Skeletal muscle tissue (tissue), 4 donors: ENCODE data around the gene ALAS2. TPM values are rescaled to one million over a fixed set of nuclear protein-coding genes. Genes with fewer than 3 reads are reported as not detected.
"Not testable (repeated sequence)": the region's sequence is repeated elsewhere in the genome, so short reads cannot be mapped to it uniquely, and the experiment has no call there.

Experiments
- H3K27ac ChIP-seq: one replicate; pipeline ENCODE4 v1.7.0; 2013; ENCODE audit warnings: mild to moderate bottlenecking, low read depth, low read length, inconsistent platforms
- H3K27me3 ChIP-seq, 3 donors: one replicate each; pipeline ENCODE4 v1.7.0; 2013; ENCODE audit warnings: low read length in 3 of 3; ENCODE audit not compliant: control insufficient read depth in 3 of 3, insufficient read depth in 3 of 3
- H3K36me3 ChIP-seq, 3 donors: one replicate each; pipeline ENCODE4 v1.7.0; 2013; ENCODE audit warnings: low read length in 3 of 3; ENCODE audit not compliant: control insufficient read depth in 3 of 3, insufficient read depth in 3 of 3
- H3K4me1 ChIP-seq, 3 donors: one replicate each; pipeline ENCODE4 v1.7.0; 2013; ENCODE audit warnings: low read length in 3 of 3, mild to moderate bottlenecking in 3 of 3; ENCODE audit not compliant: control insufficient read depth in 3 of 3, insufficient read depth in 3 of 3
- H3K4me3 ChIP-seq, 3 donors: one replicate each; pipeline ENCODE4 v1.7.0; 2013; ENCODE audit warnings: low read length in 3 of 3
- H3K9ac ChIP-seq, 3 donors: one replicate each; pipeline ENCODE4 v1.7.0; 2013; ENCODE audit warnings: low read length in 3 of 3, mild to moderate bottlenecking in 3 of 3, moderate library complexity in 2 of 3, low read depth in 1 of 3
- H3K9me3 ChIP-seq, 3 donors: one replicate each; pipeline ENCODE4 v1.7.0; 2013; ENCODE audit warnings: low read length in 3 of 3; ENCODE audit not compliant: control insufficient read depth in 3 of 3
- total RNA-seq: library from RNA; depleted of rRNA; stranded (reverse); fragments of >200 nt; gene quantifications from one replicate; pipeline ENCODE4 v1.2.3, GENCODE V29; 2014
- donor health status: Osteomylitis.

Gene ALAS2
- total RNA-seq = 301 TPM

GRCh38 chrX:55030271-55031205, at the start of gene ALAS2:
Gene ALAS2 (minus strand): TSS chrX:55030977. CDS start chrX:55026000, 4,977 bp downstream.
- Histone ChIP-seq H3K9me3 (no peaks in the 10 kb centered on the region), H3K4me3 (no peak within 1 kb of the TSS), H3K27ac (no peak within 1 kb of the TSS), H3K27me3 (no peaks in the 10 kb centered on the region), H3K36me3 (no peaks in the 10 kb centered on the region), H3K9ac (no peak within 1 kb of the TSS), H3K4me1 (no peaks in the 10 kb centered on the region)

GRCh38 chrX:55074851-55075467, 44.2 kb upstream of the ALAS2 start, which contains the start of gene PAGE2B:
Gene PAGE2B (plus strand): TSS chrX:55075030. CDS start chrX:55076042, 1,012 bp downstream.
- Histone ChIP-seq H3K4me3 (no peak within 1 kb of the TSS), H3K9ac (no peak within 1 kb of the TSS), H3K27me3 (no peaks in the 10 kb centered on the region), H3K27ac (no peak within 1 kb of the TSS), H3K9me3 (no peaks in the 10 kb centered on the region), H3K36me3 (no peaks in the 10 kb centered on the region), H3K4me1 (no peaks in the 10 kb centered on the region)

GRCh38 chrX:55072286-55072685, 41.5 kb upstream of the ALAS2 start:
- Histone ChIP-seq H3K36me3 (no peaks in the 10 kb centered on the region), H3K4me1 (no peaks in the 10 kb centered on the region), H3K4me3 (no peak overlapping the region), H3K27me3 (no peaks in the 10 kb centered on the region), H3K9me3 (no peaks in the 10 kb centered on the region), H3K27ac (no peak overlapping the region), H3K9ac (no peak overlapping the region)

GRCh38 chrX:55067180-55067579, 36.4 kb upstream of the ALAS2 start:
- not testable (repeated sequence) for H3K9me3 ChIP-seq, H3K36me3 ChIP-seq, H3K4me3 ChIP-seq, H3K4me1 ChIP-seq, H3K9ac ChIP-seq, H3K27me3 ChIP-seq, H3K27ac ChIP-seq

GRCh38 chrX:55057675-55058249, 27.0 kb upstream of the ALAS2 start:
- Histone ChIP-seq H3K9ac (no peak overlapping the region), H3K4me1 (peaks cover 0 to 3% (median 0%) of the 10 kb centered on the region in 3 donors), H3K27me3 (no peaks in the 10 kb centered on the region), H3K27ac (no peak overlapping the region), H3K36me3 (no peaks in the 10 kb centered on the region), H3K9me3 (no peaks in the 10 kb centered on the region), H3K4me3 (peak overlapping the region; percentile 19 to 49 (median 22))

- H3K4me1 ChIP-seq = peaks cover 0 to 3% (median 0%) of the 10 kb centered on the region in 3 donors
- peak overlapping the region; percentile 19 to 49 (median 22) for H3K4me3 ChIP-seq
- no peak overlapping the region for H3K9ac ChIP-seq
- no peaks in the 10 kb centered on the region for H3K27me3 ChIP-seq
- H3K36me3 ChIP-seq = no peaks in the 10 kb centered on the region
- no peaks in the 10 kb centered on the region for H3K9me3 ChIP-seq
- H3K27ac ChIP-seq = no peak overlapping the region
These were observed 26.3 kb upstream of the ALAS2 start for GRCh38 chrX:55056820-55057674.

- H3K9ac ChIP-seq, H3K4me1 ChIP-seq, H3K27ac ChIP-seq, H3K4me3 ChIP-seq, H3K9me3 ChIP-seq, H3K27me3 ChIP-seq, H3K36me3 ChIP-seq: not testable (repeated sequence)
These were observed 19.8 kb upstream of the ALAS2 start for GRCh38 chrX:55050599-55050998.

GRCh38 chrX:55041514-55041913, 10.7 kb upstream of the ALAS2 start:
- no peaks in the 10 kb centered on the region for H3K27me3 ChIP-seq
- no peak overlapping the region for H3K9ac ChIP-seq

GRCh38 chrX:55039471-55039870, 8.7 kb upstream of the ALAS2 start:
- Histone ChIP-seq H3K9me3 (no peaks in the 10 kb centered on the region), H3K27me3 (no peaks in the 10 kb centered on the region), H3K36me3 (no peaks in the 10 kb centered on the region), H3K27ac (no peak overlapping the region), H3K4me3 (no peak overlapping the region), H3K4me1 (no peaks in the 10 kb centered on the region), H3K9ac (no peak overlapping the region)

More at GRCh38 chrX:55041514-55041913, 10.7 kb upstream of the ALAS2 start:
- H3K4me3 ChIP-seq = no peak overlapping the region
- no peaks in the 10 kb centered on the region for H3K4me1 ChIP-seq
- no peak overlapping the region for H3K27ac ChIP-seq
- H3K36me3 ChIP-seq = no peaks in the 10 kb centered on the region
- H3K9me3 ChIP-seq = no peaks in the 10 kb centered on the region
